NCI-H128 (cell line): ENCODE data around the gene SYT5.
A peak's percentile ranks its signal among the peaks of the same experiment; 100 is the strongest.
"Not testable (repeated sequence)": the region's sequence is repeated elsewhere in the genome, so short reads cannot be mapped to it uniquely, and the experiment has no call there.

Experiments
- DNase-seq: peaks from one replicate; lab custom pipeline; 2025; ENCODE audit not compliant: unreplicated experiment; lab: John Stamatoyannopoulos, UW

SYT5 gene

DNA sequence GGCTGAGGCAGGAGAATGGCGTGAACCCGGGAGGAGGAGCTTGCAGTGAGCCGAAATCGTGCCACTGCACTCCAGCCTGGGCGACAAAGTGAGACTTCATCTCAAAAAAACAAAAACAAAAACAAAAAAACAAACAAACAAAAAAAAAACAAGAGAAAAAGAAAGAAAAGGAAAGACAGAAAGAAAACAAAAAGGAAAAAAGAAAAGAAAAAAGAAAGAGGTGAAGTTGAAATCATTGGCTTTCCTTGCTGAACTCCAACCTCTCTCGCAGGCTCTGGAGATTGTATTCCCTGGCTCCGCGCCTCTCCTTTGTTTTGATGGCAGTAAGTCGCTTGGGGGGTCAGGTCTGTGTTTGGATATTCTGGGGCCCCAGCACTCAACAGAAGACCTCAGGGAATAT, 7.8 kb downstream of the SYT5 start:
- DNase-seq, result not testable (repeated sequence)

GRCh38 chr19:55171440-55171839, 8.6 kb downstream of the SYT5 start:
- DNase-seq, result no peak

DNA sequence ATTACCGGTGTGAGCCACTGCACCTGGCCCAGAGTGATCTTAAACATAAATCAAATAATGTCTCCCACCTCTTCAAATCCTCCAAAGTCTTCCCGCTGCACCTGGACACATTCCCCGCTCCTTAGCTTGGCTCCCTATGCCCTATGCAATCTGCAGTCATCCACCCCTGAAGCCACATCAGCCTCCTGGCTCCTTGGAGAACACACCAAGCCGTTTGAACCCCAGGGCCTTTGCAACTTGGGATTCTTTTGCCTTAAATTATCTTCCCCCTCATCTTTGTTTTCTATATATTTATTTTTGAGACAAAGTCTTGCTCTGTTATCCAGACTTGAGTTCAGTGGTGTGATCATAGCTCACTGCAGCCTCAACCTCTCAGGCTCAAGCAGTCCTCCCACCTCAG, 11.0 kb downstream of the SYT5 start:
- DNase-seq, result no peak

GRCh38 chr19:55166530-55167268, 13.4 kb downstream of the SYT5 start, which contains the start of gene DNAAF3:
Gene DNAAF3, minus strand, starts transcription at chr19:55166613. Its CDS starts 200 bp downstream, at chr19:55166413.
- peak; percentile 89 for DNase-seq

DNA sequence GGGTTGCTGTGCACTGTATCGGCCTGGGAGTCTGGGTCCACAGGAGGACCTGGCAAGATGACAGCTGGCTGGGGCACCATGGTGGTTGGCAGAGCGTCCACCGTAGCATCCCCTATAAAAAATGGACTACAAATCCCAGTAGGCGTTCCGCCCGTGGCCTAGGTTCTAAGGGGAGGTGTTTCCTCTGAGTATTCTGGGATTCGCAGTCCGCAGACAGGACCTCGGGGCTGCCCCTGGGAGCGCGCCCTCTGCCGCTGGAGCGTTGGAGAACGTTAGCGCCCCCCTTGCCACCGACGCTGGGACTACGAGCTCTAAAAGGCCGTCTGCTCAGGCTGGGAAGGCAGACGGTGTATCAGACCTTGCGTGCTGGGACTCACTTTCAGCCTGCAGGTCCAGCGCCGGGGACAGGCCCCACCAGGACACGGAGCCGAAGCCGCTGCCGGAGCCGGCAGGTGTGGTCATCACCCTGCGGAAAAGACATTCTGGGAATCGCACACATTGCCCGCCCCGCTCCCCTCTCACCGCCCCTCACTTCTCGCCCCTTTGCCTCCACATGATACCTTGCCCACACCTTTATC, 14.0 kb downstream of the SYT5 start:
- peak; percentile 34 for DNase-seq

GRCh38 chr19:55161571-55162322, 18.3 kb downstream of the SYT5 start:
- DNase-seq, result no peak

- DNase-seq, result no peak
Measured at GRCh38 chr19:55160986-55161365, 19.1 kb downstream of the SYT5 start.

DNA sequence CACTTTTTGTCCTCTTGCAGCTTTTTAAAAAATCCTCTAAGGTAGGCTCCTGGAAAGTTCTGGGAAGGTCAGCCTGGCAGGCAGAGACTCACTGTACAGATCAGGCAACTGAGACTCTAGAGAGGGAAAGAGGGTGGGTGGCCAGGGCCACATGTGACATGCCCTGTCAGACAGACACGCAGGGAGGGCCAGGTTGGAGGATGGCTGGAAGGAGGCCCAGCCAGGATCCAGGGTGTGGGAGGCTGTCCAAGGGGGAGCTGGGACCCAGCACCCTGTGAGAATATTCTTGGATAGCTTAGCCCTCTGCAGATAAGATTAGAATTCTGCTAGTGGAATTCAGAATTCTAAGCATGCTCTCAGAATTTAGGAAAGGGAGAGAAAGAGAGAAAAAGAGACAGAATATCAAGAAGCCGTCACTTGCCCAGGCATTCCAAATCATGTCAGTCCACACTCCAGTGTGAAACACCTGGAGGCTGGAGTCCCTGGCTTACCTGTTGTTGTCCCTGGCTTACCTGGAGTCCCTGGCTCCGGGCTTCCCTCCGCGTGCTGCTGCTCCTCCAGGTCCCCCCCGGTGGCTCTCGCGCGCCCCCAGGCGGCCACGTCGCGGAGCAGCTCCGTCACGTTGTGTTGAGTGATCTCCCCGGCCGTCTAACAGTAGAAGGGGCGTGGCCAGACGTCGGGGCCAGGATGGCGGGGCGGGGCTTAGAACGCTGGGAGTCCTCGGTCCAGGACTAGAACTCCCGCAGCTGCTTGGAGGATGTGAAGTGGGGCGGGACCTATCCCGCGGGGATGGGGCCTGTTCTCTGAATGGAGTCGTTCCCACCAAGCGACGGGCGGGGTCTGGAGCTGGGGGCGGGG, 19.7 kb downstream of the SYT5 start:
- DNase-seq, result peak; percentile 87

GRCh38 chr19:55158848-55159749, 21.0 kb downstream of the SYT5 start:
- DNase-seq, result no peak

GRCh38 chr19:55158423-55158822, 21.7 kb downstream of the SYT5 start:
- DNase-seq, result no peak

GRCh38 chr19:55157064-55157908, 22.8 kb downstream of the SYT5 start, which contains the start of gene TNNI3:
Gene TNNI3, minus strand, starts transcription at chr19:55157732. Its CDS starts 143 bp downstream, at chr19:55157589.
- no peak for DNase-seq

DNA sequence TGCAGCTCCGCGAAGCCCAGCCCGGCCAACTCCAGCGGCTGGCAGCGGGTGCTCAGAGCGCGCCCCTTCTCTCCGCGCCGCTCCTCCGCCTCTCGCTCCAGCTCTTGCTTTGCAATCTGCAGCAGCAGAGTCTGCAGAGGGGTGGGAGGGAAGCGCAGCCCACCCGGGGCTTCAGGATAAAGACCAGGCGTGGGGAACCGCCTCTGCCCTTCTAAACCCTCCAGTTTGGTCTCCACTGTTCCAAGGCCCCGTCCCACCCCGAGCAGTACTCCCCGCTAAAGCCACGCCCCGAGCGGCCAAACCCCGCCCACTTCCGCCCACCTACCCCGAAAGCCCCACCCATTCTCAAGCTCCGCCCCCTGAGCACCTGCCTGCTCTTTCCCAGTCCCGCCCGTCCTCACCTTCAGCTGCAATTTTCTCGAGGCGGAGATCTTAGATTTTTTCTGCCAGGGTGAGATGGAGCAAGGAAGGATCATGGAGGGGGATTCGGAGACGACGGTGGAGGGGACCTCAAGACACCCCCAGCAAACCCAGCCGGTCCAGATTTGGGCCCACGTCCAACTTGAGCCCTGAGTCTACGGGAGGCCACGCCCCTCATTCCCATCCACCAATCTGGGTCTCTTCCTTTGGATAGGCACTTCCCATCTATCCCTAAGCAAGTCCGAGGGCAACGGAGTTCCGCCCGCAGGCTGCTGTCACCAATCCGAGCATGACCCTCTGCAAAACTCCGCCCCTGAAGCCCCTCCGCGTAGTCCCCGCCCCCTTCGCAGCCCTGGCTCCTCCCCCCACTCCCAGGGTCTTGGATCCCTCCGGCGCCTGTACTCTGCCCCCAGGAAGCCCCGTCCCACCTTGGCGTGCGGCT, 23.7 kb downstream of the SYT5 start:
- DNase-seq, result no peak

DNA sequence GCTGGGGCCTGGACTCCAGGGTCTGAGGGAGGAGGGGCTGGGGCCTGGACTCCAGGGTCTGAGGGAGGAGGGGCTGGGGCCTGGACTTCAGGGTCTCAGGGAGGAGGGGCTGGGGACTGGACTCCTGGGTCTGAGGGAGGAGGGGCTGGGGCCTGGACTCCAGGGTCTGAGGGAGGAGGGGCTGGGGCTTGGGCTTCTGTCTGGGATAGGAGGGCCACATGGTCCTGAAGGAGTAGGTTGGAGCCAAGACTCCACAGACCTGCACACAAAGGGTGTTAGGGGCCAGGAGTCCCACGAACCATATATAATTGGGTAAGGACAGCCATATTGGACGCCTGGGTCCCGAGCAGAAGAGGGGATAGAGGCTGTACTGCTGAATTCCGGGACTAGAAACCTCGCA, 24.3 kb downstream of the SYT5 start:
- not testable (repeated sequence) for DNase-seq

- DNase-seq, result no peak
Measured at GRCh38 chr19:55153652-55154264, 26.3 kb downstream of the SYT5 start.

DNA sequence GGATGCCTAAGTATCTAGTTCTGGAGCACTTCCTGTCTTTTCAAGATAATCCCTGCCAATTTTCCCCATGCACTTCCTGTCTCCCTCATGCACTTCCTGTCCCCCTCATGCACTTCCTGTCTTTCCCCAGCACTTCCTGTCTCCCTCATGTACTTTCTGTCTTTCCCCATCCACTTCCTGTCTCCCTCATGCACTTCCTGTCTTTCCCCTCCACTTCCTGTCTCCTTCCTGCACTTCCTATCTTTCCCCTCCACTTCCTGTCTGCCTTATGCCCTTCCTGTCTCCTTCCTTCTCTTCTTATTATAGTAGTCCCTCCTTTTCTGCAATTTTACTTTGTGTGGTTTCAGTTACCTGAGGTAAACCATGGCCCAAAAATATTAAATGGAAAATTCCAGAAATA, 28.1 kb downstream of the SYT5 start:
- DNase-seq, result no peak

- no peak for DNase-seq
Measured at GRCh38 chr19:55149078-55150003, 30.7 kb downstream of the SYT5 start, which contains the start of gene TNNT1. Gene TNNT1, minus strand, starts transcription at chr19:55149206. Its CDS starts 2,049 bp downstream, at chr19:55147157.
